K562 (cell line): ENCODE measurements around the gene RFPL1. TPM values are rescaled to one million over a fixed set of nuclear protein-coding genes. Genes with fewer than 3 reads are reported as not detected.

ENCODE experiments used
- ATAC-seq: fragments of 200-7000 bp; cut with Tn5 transposase; 3 replicates; pipeline ENCODE4 v1.9.1; 2020; ENCODE audit warnings: moderate library complexity
- BruUV-seq: library from RNA; stranded (reverse); fragments of 400-500 nt; replicated peaks from 2 replicates; lab custom pipeline; 2021; lab: Mats Ljungman, UMichigan
- CTCF ChIA-PET: fragments of 300-600 bp; formaldehyde crosslinking; extraction: SDS; loops from one replicate; lab custom pipeline; 2021; ENCODE audit warnings: low intra/inter-chr PET ratio; lab: Yijun Ruan, JAX
- POLR2A ChIA-PET: fragments of 300-600, 350-650 bp; sonication (Branson Sonifier 250); formaldehyde crosslinking; extraction: SDS; loops from one replicate; lab custom pipeline; 2021; ENCODE audit warnings: antibody characterized with exemption, inconsistent platforms; lab: Yijun Ruan, JAX
- DNase-seq, 4 experiments: peaks; one replicate each; pipeline versions ENCODE4 v3.0.0 to v3.0.0-alpha.2; 2011 to 2018; ENCODE audit warnings: low spot score in 3 of 4, mixed read lengths in 3 of 4; ENCODE audit errors: extremely low read depth in 1 of 4
- FAIRE-seq: peaks from 2 replicates; lab custom pipeline; 2011; peaks lifted over from hg19 to GRCh38; lab: Jason Lieb, UNC
- H2AFZ ChIP-seq: 2 replicates; pipeline ENCODE4 v1.6.0; 2011; ENCODE audit warnings: low read depth, low read length, control low read depth, inconsistent platforms
- H3K27ac ChIP-seq: fragments of 200-600 bp; 3 replicates; pipeline ENCODE4 v1.8.0; 2011; ENCODE audit warnings: low read depth, mild to moderate bottlenecking, control low read depth, inconsistent platforms, low read length, moderate library complexity, mixed read lengths; ENCODE audit errors: extremely low read depth
- H3K27me3 ChIP-seq, 2 experiments: fragments of 300-600 bp in 1 of 2; 2 replicates in 1 of 2; 3 replicates in 1 of 2; pipeline versions ENCODE4 v1.6.0 to v1.8.0; 2011; ENCODE audit warnings: inconsistent platforms in 2 of 2, low read length in 2 of 2, mild to moderate bottlenecking in 1 of 2, mixed read lengths in 1 of 2, moderate library complexity in 1 of 2; ENCODE audit not compliant: control insufficient read depth in 2 of 2, insufficient read depth in 2 of 2
- H3K36me3 ChIP-seq: fragments of 300-600 bp; 3 replicates; pipeline ENCODE4 v1.8.0; 2011; ENCODE audit warnings: mild to moderate bottlenecking, low read length, inconsistent platforms; ENCODE audit not compliant: control insufficient read depth, insufficient read depth
- H3K4me1 ChIP-seq, 2 experiments: fragments of 200-600 bp in 1 of 2; replicated peaks in 1 of 2; 2 replicates in 1 of 2; 3 replicates in 1 of 2; pipeline versions ENCODE4 v1.5.1 to v1.8.0; 2011; ENCODE audit warnings: inconsistent platforms in 2 of 2, low read length in 2 of 2, mild to moderate bottlenecking in 1 of 2, mixed read lengths in 1 of 2, moderate library complexity in 1 of 2; ENCODE audit not compliant: control insufficient read depth in 2 of 2, insufficient read depth in 2 of 2
- H3K4me2 ChIP-seq: 2 replicates; pipeline ENCODE4 v1.6.1; 2011; ENCODE audit warnings: low read length, control low read depth, inconsistent platforms, mixed read lengths; ENCODE audit not compliant: insufficient read depth
- H3K4me3 ChIP-seq: fragments of 200-600 bp; sonication (generic), shearing (Covaris generic); 2 replicates; pipeline ENCODE4 v1.5.1; 2016; ENCODE audit warnings: control low read depth, inconsistent platforms
- H3K79me2 ChIP-seq: fragments of 200-600 bp; 3 replicates; pipeline ENCODE4 v1.8.0; 2011; ENCODE audit warnings: low read length, inconsistent platforms; ENCODE audit not compliant: control insufficient read depth, insufficient read depth
- H3K9ac ChIP-seq, 2 experiments: 2 replicates each; pipeline versions ENCODE4 v1.6.0 to v1.6.1; 2011; ENCODE audit warnings: low read depth in 2 of 2, low read length in 2 of 2, control low read depth in 1 of 2, inconsistent platforms in 1 of 2, mild to moderate bottlenecking in 1 of 2, mixed read lengths in 1 of 2; ENCODE audit not compliant: insufficient read depth in 1 of 2
- H3K9me1 ChIP-seq: one replicate; pipeline ENCODE4 v1.6.0; 2011; ENCODE audit warnings: inconsistent platforms, mild to moderate bottlenecking, low read length, moderate library complexity; ENCODE audit not compliant: control insufficient read depth, insufficient read depth
- H3K9me3 ChIP-seq: replicated peaks from 2 replicates; pipeline ENCODE4 v1.5.1; 2011; ENCODE audit warnings: low read depth, low read length, inconsistent platforms; ENCODE audit not compliant: control insufficient read depth, insufficient read depth
- H4K20me1 ChIP-seq: replicated peaks from 2 replicates; pipeline ENCODE4 v1.6.1; 2011; ENCODE audit warnings: low read length, inconsistent platforms, mixed read lengths; ENCODE audit not compliant: control insufficient read depth, insufficient read depth
- ATF1 ChIP-seq, 2 experiments: fragments of 450-650 bp in 1 of 2; IDR thresholded peaks; 2 replicates each; pipeline ENCODE4 v1.6.1; 2016; ENCODE audit warnings: missing compliant biosample characterization in 1 of 2, missing genetic modification characterization in 1 of 2
- CBX5 ChIP-seq: IDR thresholded peaks from 2 replicates; pipeline ENCODE4 v1.6.1; 2014; ENCODE audit warnings: low read depth, borderline replicate concordance
- ELF1 ChIP-seq: fragments of 200-800 bp; sonication (Bioruptor generic); IDR thresholded peaks from 2 replicates; pipeline ENCODE4 v1.6.1; 2016; ENCODE audit warnings: missing genetic modification characterization, missing compliant biosample characterization
- GABPA ChIP-seq: fragments of 200-800 bp; sonication (Bioruptor generic); conservative IDR thresholded peaks from 2 replicates; pipeline ENCODE4 v1.6.1; 2016; ENCODE audit warnings: low read depth, missing genetic modification characterization, missing compliant biosample characterization
- HNRNPL ChIP-seq: fragments of 200-400 bp; formaldehyde crosslinking; IDR thresholded peaks from 2 replicates; pipeline ENCODE4 v1.6.1; 2017; ENCODE audit warnings: low read depth, mild to moderate bottlenecking, low read length
- NRF1 ChIP-seq, 2 experiments: fragments of 450-650 bp; IDR thresholded peaks in 1 of 2; conservative IDR thresholded peaks in 1 of 2; 2 replicates each; pipeline ENCODE4 v1.6.1; 2014; ENCODE audit warnings: mild to moderate bottlenecking in 2 of 2
- SMARCB1 ChIP-seq: IDR thresholded peaks from 2 replicates; pipeline ENCODE4 v1.6.1; 2011; ENCODE audit warnings: improper control_type of control experiment, low read depth; ENCODE audit not compliant: insufficient read length
- ZNF764 ChIP-seq: fragments of 250-450 bp; sonication (Bioruptor Pico); IDR thresholded peaks from 2 replicates; pipeline ENCODE4 v1.4.0; 2020; ENCODE audit warnings: low read depth, mild to moderate bottlenecking, moderate library complexity
- WGBS: fragments of 100-300 bp; shearing (Covaris generic); methylation state at CpG from one replicate; pipeline ENCODE4 v1.1.6; 2016; ENCODE audit warnings: low coverage, mixed read lengths; ENCODE audit not compliant: insufficient coverage; ENCODE audit errors: missing lambda C conversion rate; 5-methylcytosine and 5-hydroxymethylcytosine counted together
- in situ Hi-C: fragments of 300-500 bp; cut with MboI; formaldehyde crosslinking; loops from 4 replicates; pipeline ENCODE4 v1.15.0; 2018; ENCODE audit warnings: inconsistent platforms, mixed read lengths
- intact Hi-C: fragments of 100-400 bp; cut with micrococcal nuclease; formaldehyde crosslinking; loops from 2 replicates; pipeline ENCODE4 v1.14.2; 2022
- polyA plus RNA-seq, 8 experiments: library from polyadenylated mRNA; depleted of rRNA in 4 of 8; stranded (reverse) in 5 of 8; unstranded in 3 of 8; fragments of >200 nt; fragmentation: Nextera tagmentation in 2 of 8; fragmentation: Illumina TruSeq in 1 of 8; extraction: Ambion mirVana in 2 of 8; extraction: Trizol in 1 of 8; gene quantifications; 2 replicates each; pipeline versions ENCODE4 v1.2.1 to v1.2.3, GENCODE V29; 2011 to 2014; ENCODE audit warnings: inconsistent platforms in 1 of 8, missing spikeins in 1 of 8
- total RNA-seq, 7 experiments: library from RNA; depleted of rRNA in 6 of 7; stranded (reverse); fragments of >200 nt in 6 of 7; fragmentation: Illumina TruSeq in 2 of 7; extraction: Trizol in 2 of 7; gene quantifications; 2 replicates each; pipeline versions ENCODE4 v1.2.1 to v1.2.3, GENCODE V29; 2011 to 2021; ENCODE audit warnings: low replicate concordance in 1 of 7
- TF ChIP-seq, protein P1 (sequence below): fragments of 200-800 bp; sonication (Bioruptor generic); IDR thresholded peaks from 2 replicates; pipeline ENCODE4 v1.6.1; 2017; ENCODE audit warnings: missing genetic modification characterization, missing compliant biosample characterization

The RFPL1 gene
- total and polyA plus RNA-seq, 9 of the 15 experiments (the other 6 are each of a cell fraction or from before 2014, with no cell fraction given): not detected

DNA sequence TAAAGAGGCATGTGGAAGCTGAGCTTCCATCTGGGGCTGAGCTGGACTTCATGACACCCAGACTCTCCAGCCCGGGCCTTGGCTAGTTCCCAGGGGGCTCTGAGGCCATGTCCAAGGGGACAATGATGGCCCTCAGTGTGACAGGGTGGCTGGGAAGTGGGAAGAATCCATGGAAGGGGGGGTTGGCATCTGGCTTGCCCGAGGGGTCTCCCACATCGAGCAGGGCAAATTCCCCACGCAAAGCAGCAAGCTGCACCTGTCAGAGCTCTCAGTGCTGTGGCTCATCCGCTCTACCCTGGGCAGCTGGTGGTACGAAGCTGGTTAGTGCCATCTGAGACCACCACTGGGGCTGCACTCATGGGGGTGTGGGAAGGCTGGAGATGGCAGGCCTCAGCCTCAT, 40.6 kb upstream of the RFPL1 start:
- no peaks in the 10 kb centered on the region for H3K9me3 ChIP-seq
- H3K4me2 ChIP-seq: no peak overlapping the region
- no peak for DNase-seq
- no peaks in the 10 kb centered on the region for H3K36me3 ChIP-seq
- FAIRE-seq: no peak
- H3K27ac ChIP-seq: no peak overlapping the region
- no peak for ATAC-seq
- H3K4me1 ChIP-seq: peaks cover 0 to 2% of the 10 kb centered on the region in 2 experiments; a peak in 1 of 5 replicates
- ChIA-PET CTCF (no interaction called here), POLR2A (no interaction called here)
- H3K27me3 ChIP-seq: no peaks in the 10 kb centered on the region
- no peaks in the 10 kb centered on the region for H3K79me2 ChIP-seq
- H2AFZ ChIP-seq: no peak overlapping the region
- H4K20me1 ChIP-seq: no peaks in the 10 kb centered on the region
- no peak overlapping the region for H3K9ac ChIP-seq
- no TSS peak for BruUV-seq
- H3K9me1 ChIP-seq: no peaks in the 10 kb centered on the region
- TF ChIP-seq, protein P1, sequence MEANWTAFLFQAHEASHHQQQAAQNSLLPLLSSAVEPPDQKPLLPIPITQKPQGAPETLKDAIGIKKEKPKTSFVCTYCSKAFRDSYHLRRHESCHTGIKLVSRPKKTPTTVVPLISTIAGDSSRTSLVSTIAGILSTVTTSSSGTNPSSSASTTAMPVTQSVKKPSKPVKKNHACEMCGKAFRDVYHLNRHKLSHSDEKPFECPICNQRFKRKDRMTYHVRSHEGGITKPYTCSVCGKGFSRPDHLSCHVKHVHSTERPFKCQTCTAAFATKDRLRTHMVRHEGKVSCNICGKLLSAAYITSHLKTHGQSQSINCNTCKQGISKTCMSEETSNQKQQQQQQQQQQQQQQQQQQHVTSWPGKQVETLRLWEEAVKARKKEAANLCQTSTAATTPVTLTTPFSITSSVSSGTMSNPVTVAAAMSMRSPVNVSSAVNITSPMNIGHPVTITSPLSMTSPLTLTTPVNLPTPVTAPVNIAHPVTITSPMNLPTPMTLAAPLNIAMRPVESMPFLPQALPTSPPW (CRISPR knock-in tag): no peak
- TF ChIP-seq CBX5 (no peak), SMARCB1 (no peak), HNRNPL (no peak), ELF1 (tag) (no peak), ZNF764 (no peak), ATF1 (CRISPR knock-in tag; IDR thresholded peaks at IDR 0.05) (no peak), ATF1 (tag; IDR thresholded peaks at IDR 0.05) (no peak), GABPA (tag) (no peak), NRF1 (conservative IDR thresholded peaks at IDR 0.05 in 1 of 2, IDR thresholded peaks at IDR 0.05 in 1 of 2) (no peak)
- 16% methylated on average over 6 of the region's 6 CpGs for WGBS
- intact Hi-C loops (no loop called here), in situ Hi-C loops (loop anchor here (10.0 kb wide), 1 partner anchor 127 kb away; no protein-coding TSS in a partner anchor)
- H3K4me3 ChIP-seq: no peak overlapping the region
